Suprapubic skin (tissue), 3 donors: ENCODE results near the gene ABI3BP.

Source experiments
- POLR2A ChIP-seq, 2 donors: fragments of 450-650 bp; IDR thresholded peaks; one replicate each; pipeline ENCODE4 v1.6.1; 2017; ENCODE audit warnings: antibody characterized with exemption in 2 of 2, mild to moderate bottlenecking in 2 of 2, moderate library complexity in 2 of 2
- TF ChIP-seq, protein P1 (sequence below), 2 donors: fragments of 200-600 bp in 1 of 2; fragments of 450-650 bp in 1 of 2; sonication (generic) in 1 of 2; IDR thresholded peaks; one replicate each; pipeline ENCODE4 v1.5.1; 2016 to 2019; ENCODE audit warnings: antibody characterized with exemption in 2 of 2, mild to moderate bottlenecking in 1 of 2, moderate library complexity in 1 of 2

DNA sequence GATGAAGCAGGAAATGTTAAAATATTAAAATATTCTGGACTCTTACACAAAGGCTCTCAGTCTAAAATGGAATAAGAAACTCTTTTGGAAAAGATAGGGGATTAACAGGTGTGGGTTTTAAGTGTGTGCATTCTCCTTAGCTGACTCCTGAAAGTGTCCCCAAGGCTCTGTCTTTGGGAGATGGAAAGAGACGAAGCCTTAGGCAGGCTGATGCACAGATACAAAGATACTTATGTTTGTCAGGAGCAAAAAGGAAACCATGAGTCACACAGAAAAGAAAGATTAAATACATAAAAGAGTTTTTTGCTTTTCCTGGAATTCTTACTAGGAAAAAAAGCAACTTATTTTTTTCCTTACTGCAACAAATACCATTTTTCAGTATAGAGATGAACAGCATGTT is 23.8 kb upstream of the ABI3BP start:
- TF ChIP-seq, protein P1, sequence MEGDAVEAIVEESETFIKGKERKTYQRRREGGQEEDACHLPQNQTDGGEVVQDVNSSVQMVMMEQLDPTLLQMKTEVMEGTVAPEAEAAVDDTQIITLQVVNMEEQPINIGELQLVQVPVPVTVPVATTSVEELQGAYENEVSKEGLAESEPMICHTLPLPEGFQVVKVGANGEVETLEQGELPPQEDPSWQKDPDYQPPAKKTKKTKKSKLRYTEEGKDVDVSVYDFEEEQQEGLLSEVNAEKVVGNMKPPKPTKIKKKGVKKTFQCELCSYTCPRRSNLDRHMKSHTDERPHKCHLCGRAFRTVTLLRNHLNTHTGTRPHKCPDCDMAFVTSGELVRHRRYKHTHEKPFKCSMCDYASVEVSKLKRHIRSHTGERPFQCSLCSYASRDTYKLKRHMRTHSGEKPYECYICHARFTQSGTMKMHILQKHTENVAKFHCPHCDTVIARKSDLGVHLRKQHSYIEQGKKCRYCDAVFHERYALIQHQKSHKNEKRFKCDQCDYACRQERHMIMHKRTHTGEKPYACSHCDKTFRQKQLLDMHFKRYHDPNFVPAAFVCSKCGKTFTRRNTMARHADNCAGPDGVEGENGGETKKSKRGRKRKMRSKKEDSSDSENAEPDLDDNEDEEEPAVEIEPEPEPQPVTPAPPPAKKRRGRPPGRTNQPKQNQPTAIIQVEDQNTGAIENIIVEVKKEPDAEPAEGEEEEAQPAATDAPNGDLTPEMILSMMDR (IDR thresholded peaks at IDR 0.05), result no peak
- no peak for TF ChIP-seq POLR2A (IDR thresholded peaks at IDR 0.05)
